A673 (cell line): ENCODE results near the gene STARD7. TPM values are rescaled to one million over a fixed set of nuclear protein-coding genes. Genes with fewer than 3 reads are reported as not detected.
"Not testable (repeated sequence)": the region's sequence is repeated elsewhere in the genome, so short reads cannot be mapped to it uniquely, and the experiment has no call there.

ENCODE experiments used
- BruUV-seq: library from RNA; stranded (reverse); fragments of 400-500 nt; replicated peaks from 2 replicates; lab custom pipeline; 2021; lab: Mats Ljungman, UMichigan
- CTCF ChIA-PET: fragments of 300-600 bp; sonication (Branson Sonifier 250); formaldehyde crosslinking; loops from one replicate; lab custom pipeline; 2022; ENCODE audit warnings: antibody characterized with exemption; lab: Charles Lee
- POLR2A ChIA-PET: fragments of 300-600 bp; sonication (Branson Sonifier 250); formaldehyde crosslinking; loops from one replicate; lab custom pipeline; 2022; ENCODE audit warnings: antibody characterized with exemption; ENCODE audit not compliant: low non-redundant PET; lab: Charles Lee
- DNase-seq: peaks from one replicate; pipeline ENCODE4 v3.0.0-alpha.2; 2015; ENCODE audit warnings: low spot score
- H3K27ac ChIP-seq: fragments of 200-600 bp; sonication (generic); 2 replicates; pipeline ENCODE4 v1.5.1; 2016; ENCODE audit warnings: mixed run types, low read depth, mild to moderate bottlenecking, mixed read lengths, antibody characterized with exemption, low read length; ENCODE audit not compliant: poor library complexity, severe bottlenecking
- H3K27me3 ChIP-seq: fragments of 200-600 bp; sonication (generic); replicated peaks from 2 replicates; pipeline ENCODE4 v1.6.1; 2017; ENCODE audit warnings: mixed run types, low read depth, mild to moderate bottlenecking, mixed read lengths, antibody characterized with exemption, low read length; ENCODE audit not compliant: insufficient read depth, poor library complexity
- H3K36me3 ChIP-seq: fragments of 200-600 bp; sonication (generic); 2 replicates; pipeline ENCODE4 v1.6.1; 2016; ENCODE audit warnings: mixed run types, mild to moderate bottlenecking, mixed read lengths, antibody characterized with exemption, low read length; ENCODE audit not compliant: insufficient read depth, poor library complexity, severe bottlenecking
- H3K4me1 ChIP-seq: fragments of 200-600 bp; sonication (generic); 2 replicates; pipeline ENCODE4 v1.6.1; 2017; ENCODE audit warnings: mixed run types, mild to moderate bottlenecking, mixed read lengths, antibody characterized with exemption, low read length; ENCODE audit not compliant: insufficient read depth, poor library complexity, severe bottlenecking
- H3K4me3 ChIP-seq: fragments of 200-600 bp; sonication (generic); 2 replicates; pipeline ENCODE4 v1.5.1; 2016; ENCODE audit warnings: low read depth, mixed run types, mild to moderate bottlenecking, mixed read lengths, low read length; ENCODE audit not compliant: poor library complexity, severe bottlenecking
- H3K9me3 ChIP-seq: fragments of 200-600 bp; sonication (generic); 2 replicates; pipeline ENCODE4 v1.6.1; 2016; ENCODE audit warnings: mixed run types, low read depth, mild to moderate bottlenecking, mixed read lengths, antibody characterized with exemption, low read length; ENCODE audit not compliant: poor library complexity, severe bottlenecking
- CTCF ChIP-seq: fragments of 300-800, 200-600 bp; sonication (generic); conservative IDR thresholded peaks from 2 replicates; pipeline ENCODE4 v1.5.1; 2017; ENCODE audit warnings: low read depth, mild to moderate bottlenecking, antibody characterized with exemption, low read length, moderate library complexity, mixed read lengths
- EZH2 ChIP-seq: fragments of 200-600 bp; sonication (generic); IDR thresholded peaks from 2 replicates; pipeline ENCODE4 v1.6.1; 2017; ENCODE audit warnings: borderline replicate concordance, low read depth, mild to moderate bottlenecking, mixed read lengths, antibody characterized with exemption, low read length; ENCODE audit not compliant: poor library complexity, severe bottlenecking
- intact Hi-C: fragments of 100-400 bp; cut with micrococcal nuclease; formaldehyde crosslinking; loops from one replicate; pipeline ENCODE4 v1.10.0; 2022; ENCODE audit not compliant: unreplicated experiment
- total RNA-seq: library from RNA; stranded (reverse); gene quantifications from 2 replicates; pipeline ENCODE4 v1.2.3, GENCODE V29; 2021

The STARD7 gene
- total RNA-seq, 1 experiment from 2014 or later, result 201 TPM

GRCh38 chr2:96163768-96164429 is 44.7 kb downstream of the STARD7 start:
- intact Hi-C loops, result no loop called here
- POLR2A ChIA-PET, result no interaction called here

GRCh38 chr2:96163415-96163767 is 45.2 kb downstream of the STARD7 start:
- CTCF ChIA-PET, result no interaction called here
- Histone ChIP-seq H3K4me3 (no peak overlapping the region), H3K4me1 (peaks cover 3% of the 10 kb centered on the region), H3K27me3 (no peaks in the 10 kb centered on the region), H3K9me3 (no peaks in the 10 kb centered on the region), H3K27ac (no peak overlapping the region), H3K36me3 (no peaks in the 10 kb centered on the region)
- intact Hi-C loops, result no loop called here
- DNase-seq, result no peak
- no TSS peak for BruUV-seq
- POLR2A ChIA-PET, result no interaction called here
- TF ChIP-seq CTCF, result no peak
- no peak for TF ChIP-seq EZH2

More at GRCh38 chr2:96163768-96164429, 44.7 kb downstream of the STARD7 start:
- Histone ChIP-seq H3K4me1 (peaks cover under 1% of the 10 kb centered on the region), H3K36me3 (no peaks in the 10 kb centered on the region), H3K9me3 (no peaks in the 10 kb centered on the region), H3K27ac (no peak overlapping the region), H3K4me3 (no peak overlapping the region), H3K27me3 (no peaks in the 10 kb centered on the region)
- TF ChIP-seq EZH2 (no peak), CTCF (no peak)
- no peak for DNase-seq
- BruUV-seq, result no TSS peak
- CTCF ChIA-PET, result no interaction called here

- TF ChIP-seq EZH2 (no peak), CTCF (no peak)
- no peaks in the 10 kb centered on the region for H3K27me3 ChIP-seq
- DNase-seq, result no peak
- no peaks in the 10 kb centered on the region for H3K9me3 ChIP-seq
- no peaks in the 10 kb centered on the region for H3K36me3 ChIP-seq
- peaks cover 18% of the 10 kb centered on the region for H3K4me1 ChIP-seq
- BruUV-seq, result no TSS peak
- ChIA-PET POLR2A (no interaction called here), CTCF (no interaction called here)
- no peak overlapping the region for H3K4me3 ChIP-seq
- no peak overlapping the region for H3K27ac ChIP-seq
- intact Hi-C loops, result no loop called here
Measured at GRCh38 chr2:96161898-96162297, 46.7 kb downstream of the STARD7 start.

- CTCF ChIA-PET, H3K9me3 ChIP-seq, BruUV-seq, H3K36me3 ChIP-seq, intact Hi-C loops, H3K4me3 ChIP-seq, DNase-seq, H3K27me3 ChIP-seq, POLR2A ChIA-PET, H3K27ac ChIP-seq: not testable (repeated sequence)
- H3K4me1 ChIP-seq, result peaks cover 20% of the 10 kb centered on the region
Measured at GRCh38 chr2:96160366-96160765, 48.3 kb downstream of the STARD7 start.
